GM12878 (cell line): ENCODE results near the gene TBKBP1. TPM values are rescaled to one million over a fixed set of nuclear protein-coding genes. Genes with fewer than 3 reads are reported as not detected.

Experiments
- ASH2L ChIP-seq: fragments of 300-600, 200-600 bp; sonication (generic); IDR thresholded peaks from 2 replicates; pipeline ENCODE4 v1.6.1; 2017; ENCODE audit warnings: low read depth, mild to moderate bottlenecking, borderline replicate concordance
- BACH1 ChIP-seq: fragments of 450-650 bp; IDR thresholded peaks from 2 replicates; pipeline ENCODE4 v1.6.1; 2017; ENCODE audit warnings: mild to moderate bottlenecking, borderline replicate concordance
- ESRRA ChIP-seq: IDR thresholded peaks from 2 replicates; pipeline ENCODE4 v1.6.1; 2012; ENCODE audit warnings: mild to moderate bottlenecking, low read length, improper control_type of control experiment
- GATAD2B ChIP-seq: fragments of 450-650 bp; conservative IDR thresholded peaks from 2 replicates; pipeline ENCODE4 v1.6.1; 2017; ENCODE audit warnings: low read depth, mild to moderate bottlenecking, moderate library complexity
- LARP7 ChIP-seq: fragments of 450-650 bp; IDR thresholded peaks from 2 replicates; pipeline ENCODE4 v1.6.1; 2017; ENCODE audit warnings: mild to moderate bottlenecking
- NFYB ChIP-seq: IDR thresholded peaks from 2 replicates; pipeline ENCODE4 v1.6.1; 2011; ENCODE audit warnings: low read depth, mild to moderate bottlenecking, low read length, improper control_type of control experiment, moderate library complexity; ENCODE audit not compliant: insufficient read depth
- PAX5 ChIP-seq: IDR thresholded peaks from 2 replicates; pipeline ENCODE4 v1.6.1; 2011; ENCODE audit warnings: low read depth, low read length, borderline replicate concordance
- RFX5 ChIP-seq: IDR thresholded peaks from 2 replicates; pipeline ENCODE4 v1.6.1; 2011; ENCODE audit warnings: low read depth, low read length, improper control_type of control experiment
- SIX5 ChIP-seq: IDR thresholded peaks from 2 replicates; pipeline ENCODE4 v1.6.1; 2011; ENCODE audit warnings: mild to moderate bottlenecking, low read depth, low read length, moderate library complexity; ENCODE audit not compliant: severe bottlenecking
- SMAD1 ChIP-seq: fragments of 450-650 bp; IDR thresholded peaks from 2 replicates; pipeline ENCODE4 v1.6.1; 2018; ENCODE audit warnings: mild to moderate bottlenecking, low read depth; ENCODE audit not compliant: partially characterized antibody
- SMC3 ChIP-seq: IDR thresholded peaks from 2 replicates; pipeline ENCODE4 v1.6.1; 2011; ENCODE audit warnings: low read length, improper control_type of control experiment, borderline replicate concordance
- SP1 ChIP-seq: IDR thresholded peaks from one replicate; pipeline ENCODE4 v1.6.1; 2011; ENCODE audit warnings: low read depth, low read length
- SRF ChIP-seq, 2 experiments: IDR thresholded peaks; 2 replicates each; pipeline ENCODE4 v1.6.1; 2011; ENCODE audit warnings: low read depth in 2 of 2, low read length in 2 of 2, mild to moderate bottlenecking in 1 of 2, moderate library complexity in 1 of 2
- SUPT20H ChIP-seq: IDR thresholded peaks from 2 replicates; pipeline ENCODE4 v1.6.1; 2011; ENCODE audit warnings: low read depth, mild to moderate bottlenecking, low read length, moderate library complexity, borderline replicate concordance; ENCODE audit not compliant: control insufficient read depth
- WRNIP1 ChIP-seq: IDR thresholded peaks from 2 replicates; pipeline ENCODE4 v1.6.1; 2011; ENCODE audit warnings: low read depth, low read length, improper control_type of control experiment, borderline replicate concordance
- YY1 ChIP-seq: IDR thresholded peaks from 2 replicates; pipeline ENCODE4 v1.6.1; 2011; ENCODE audit warnings: low read depth, mild to moderate bottlenecking, low read length
- ZBED1 ChIP-seq: IDR thresholded peaks from 2 replicates; pipeline ENCODE4 v1.6.1; 2016; ENCODE audit warnings: borderline replicate concordance
- ZNF217 ChIP-seq: fragments of 450-650 bp; IDR thresholded peaks from 2 replicates; pipeline ENCODE4 v1.6.1; 2017; ENCODE audit warnings: antibody characterized with exemption, mild to moderate bottlenecking
- ZNF24 ChIP-seq: fragments of 450-650 bp; IDR thresholded peaks from 2 replicates; pipeline ENCODE4 v1.6.1; 2017; ENCODE audit warnings: antibody characterized with exemption, mild to moderate bottlenecking
- ZSCAN29 ChIP-seq: fragments of 450-650 bp; IDR thresholded peaks from 2 replicates; pipeline ENCODE4 v1.6.1; 2017; ENCODE audit warnings: mild to moderate bottlenecking, moderate library complexity
- polyA plus RNA-seq, 11 experiments: library from polyadenylated mRNA; depleted of rRNA in 4 of 11; unstranded in 6 of 11; stranded (reverse) in 5 of 11; fragments of >200 nt; fragmentation: Nextera tagmentation in 4 of 11; fragmentation: Illumina TruSeq in 1 of 11; extraction: Ambion mirVana in 4 of 11; extraction: Trizol in 1 of 11; gene quantifications; 1 replicate in 1 of 11; 2 replicates in 10 of 11; pipeline versions ENCODE4 v1.2.1 to v1.2.3, GENCODE V29; 2011 to 2016; ENCODE audit warnings: inconsistent platforms in 2 of 11, missing spikeins in 2 of 11, low read depth in 1 of 11
- total RNA-seq, 4 experiments: library from RNA; depleted of rRNA in 3 of 4; stranded (reverse); fragments of >200 nt in 3 of 4; fragmentation: Illumina TruSeq in 1 of 4; extraction: Trizol in 1 of 4; gene quantifications; 2 replicates each; pipeline versions ENCODE4 v1.2.1 to v1.2.3, GENCODE V29; 2013 to 2021
- TF ChIP-seq, protein P1 (sequence below): IDR thresholded peaks from 2 replicates; pipeline ENCODE4 v1.6.1; 2012; ENCODE audit warnings: improper control_type of control experiment, low read depth, low read length; ENCODE audit not compliant: insufficient replicate concordance
- TF ChIP-seq, protein P2 (sequence below): IDR thresholded peaks from 2 replicates; pipeline ENCODE4 v1.6.1; 2011; ENCODE audit warnings: mild to moderate bottlenecking, low read depth, low read length, moderate library complexity; ENCODE audit not compliant: insufficient replicate concordance
- TF ChIP-seq, protein P3 (sequence below): fragments of 450-650 bp; IDR thresholded peaks from 2 replicates; pipeline ENCODE4 v1.6.1; 2014; ENCODE audit warnings: mild to moderate bottlenecking

TBKBP1 gene
- total and polyA plus RNA-seq, 10 of the 15 experiments (the other 5 are each of a cell fraction or from before 2014, with no cell fraction given), result 0.11 to 2.7 (median 0.74) TPM; not detected in 3

DNA sequence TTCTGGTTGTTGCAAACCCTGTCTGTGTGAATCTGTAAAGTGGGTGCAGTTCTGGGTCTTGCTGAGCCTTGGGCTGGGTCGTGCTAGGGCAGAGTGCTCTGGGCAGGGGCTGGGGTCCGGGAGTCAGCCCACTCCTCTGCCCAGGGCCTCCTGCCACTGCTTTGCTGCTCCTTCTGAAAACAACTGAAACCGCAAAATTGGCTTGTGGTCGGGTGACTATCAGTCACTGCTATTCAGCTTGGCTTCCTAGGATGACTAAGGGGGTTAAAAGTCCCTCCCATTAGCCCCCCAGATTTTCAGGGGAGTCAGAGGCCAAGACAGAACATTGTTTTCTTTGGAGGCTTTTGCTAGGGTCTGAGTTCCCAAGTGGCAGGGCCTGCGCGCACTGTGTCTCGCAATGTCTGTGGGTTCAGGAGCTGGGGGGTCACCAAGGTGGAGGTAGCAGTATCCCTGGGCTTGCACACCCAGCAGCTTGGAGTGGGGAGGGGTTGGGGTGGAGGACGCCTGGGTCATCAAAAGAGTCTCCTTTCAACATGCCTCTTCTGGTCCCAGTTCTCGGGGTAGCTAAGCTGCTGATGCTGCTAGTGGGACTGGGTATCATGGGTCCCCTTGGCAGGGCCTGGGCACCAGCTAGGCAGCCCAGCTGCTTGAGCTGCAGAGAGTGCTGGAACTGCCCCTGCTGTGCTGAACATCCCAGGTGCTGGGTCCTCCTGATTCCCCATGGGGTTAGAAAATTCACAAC is 25.6 kb downstream of the TBKBP1 start (continued):
- TF ChIP-seq, protein P1, sequence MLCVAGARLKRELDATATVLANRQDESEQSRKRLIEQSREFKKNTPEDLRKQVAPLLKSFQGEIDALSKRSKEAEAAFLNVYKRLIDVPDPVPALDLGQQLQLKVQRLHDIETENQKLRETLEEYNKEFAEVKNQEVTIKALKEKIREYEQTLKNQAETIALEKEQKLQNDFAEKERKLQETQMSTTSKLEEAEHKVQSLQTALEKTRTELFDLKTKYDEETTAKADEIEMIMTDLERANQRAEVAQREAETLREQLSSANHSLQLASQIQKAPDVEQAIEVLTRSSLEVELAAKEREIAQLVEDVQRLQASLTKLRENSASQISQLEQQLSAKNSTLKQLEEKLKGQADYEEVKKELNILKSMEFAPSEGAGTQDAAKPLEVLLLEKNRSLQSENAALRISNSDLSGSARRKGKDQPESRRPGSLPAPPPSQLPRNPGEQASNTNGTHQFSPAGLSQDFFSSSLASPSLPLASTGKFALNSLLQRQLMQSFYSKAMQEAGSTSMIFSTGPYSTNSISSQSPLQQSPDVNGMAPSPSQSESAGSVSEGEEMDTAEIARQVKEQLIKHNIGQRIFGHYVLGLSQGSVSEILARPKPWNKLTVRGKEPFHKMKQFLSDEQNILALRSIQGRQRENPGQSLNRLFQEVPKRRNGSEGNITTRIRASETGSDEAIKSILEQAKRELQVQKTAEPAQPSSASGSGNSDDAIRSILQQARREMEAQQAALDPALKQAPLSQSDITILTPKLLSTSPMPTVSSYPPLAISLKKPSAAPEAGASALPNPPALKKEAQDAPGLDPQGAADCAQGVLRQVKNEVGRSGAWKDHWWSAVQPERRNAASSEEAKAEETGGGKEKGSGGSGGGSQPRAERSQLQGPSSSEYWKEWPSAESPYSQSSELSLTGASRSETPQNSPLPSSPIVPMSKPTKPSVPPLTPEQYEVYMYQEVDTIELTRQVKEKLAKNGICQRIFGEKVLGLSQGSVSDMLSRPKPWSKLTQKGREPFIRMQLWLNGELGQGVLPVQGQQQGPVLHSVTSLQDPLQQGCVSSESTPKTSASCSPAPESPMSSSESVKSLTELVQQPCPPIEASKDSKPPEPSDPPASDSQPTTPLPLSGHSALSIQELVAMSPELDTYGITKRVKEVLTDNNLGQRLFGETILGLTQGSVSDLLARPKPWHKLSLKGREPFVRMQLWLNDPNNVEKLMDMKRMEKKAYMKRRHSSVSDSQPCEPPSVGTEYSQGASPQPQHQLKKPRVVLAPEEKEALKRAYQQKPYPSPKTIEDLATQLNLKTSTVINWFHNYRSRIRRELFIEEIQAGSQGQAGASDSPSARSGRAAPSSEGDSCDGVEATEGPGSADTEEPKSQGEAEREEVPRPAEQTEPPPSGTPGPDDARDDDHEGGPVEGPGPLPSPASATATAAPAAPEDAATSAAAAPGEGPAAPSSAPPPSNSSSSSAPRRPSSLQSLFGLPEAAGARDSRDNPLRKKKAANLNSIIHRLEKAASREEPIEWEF, result no peak
- TF ChIP-seq SP1 (no peak), SUPT20H (no peak), SIX5 (no peak), SMAD1 (no peak), ZNF217 (0 out of 2 replicates have a peak, but pooled peaks have one; percentile 32), WRNIP1 (no peak), ZBED1 (no peak), LARP7 (peak; percentile 33; the same call in 1 of the 2 replicates), RFX5 (no peak), PAX5 (no peak), NFYB (no peak), SRF (IDR thresholded peaks at IDR 0.05; ENCODE audit: low read depth in 2 of 2, low read length in 2 of 2) (no peak), ZSCAN29 (no peak), ASH2L (no peak), GATAD2B (peak; percentile 77), ESRRA (no peak), ZNF24 (no peak), SMC3 (no peak), YY1 (no peak), BACH1 (no peak)
- TF ChIP-seq, protein P2, sequence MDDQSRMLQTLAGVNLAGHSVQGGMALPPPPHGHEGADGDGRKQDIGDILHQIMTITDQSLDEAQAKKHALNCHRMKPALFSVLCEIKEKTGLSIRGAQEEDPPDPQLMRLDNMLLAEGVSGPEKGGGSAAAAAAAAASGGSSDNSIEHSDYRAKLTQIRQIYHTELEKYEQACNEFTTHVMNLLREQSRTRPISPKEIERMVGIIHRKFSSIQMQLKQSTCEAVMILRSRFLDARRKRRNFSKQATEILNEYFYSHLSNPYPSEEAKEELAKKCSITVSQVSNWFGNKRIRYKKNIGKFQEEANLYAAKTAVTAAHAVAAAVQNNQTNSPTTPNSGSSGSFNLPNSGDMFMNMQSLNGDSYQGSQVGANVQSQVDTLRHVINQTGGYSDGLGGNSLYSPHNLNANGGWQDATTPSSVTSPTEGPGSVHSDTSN, result peak; percentile 24
- TF ChIP-seq, protein P3, sequence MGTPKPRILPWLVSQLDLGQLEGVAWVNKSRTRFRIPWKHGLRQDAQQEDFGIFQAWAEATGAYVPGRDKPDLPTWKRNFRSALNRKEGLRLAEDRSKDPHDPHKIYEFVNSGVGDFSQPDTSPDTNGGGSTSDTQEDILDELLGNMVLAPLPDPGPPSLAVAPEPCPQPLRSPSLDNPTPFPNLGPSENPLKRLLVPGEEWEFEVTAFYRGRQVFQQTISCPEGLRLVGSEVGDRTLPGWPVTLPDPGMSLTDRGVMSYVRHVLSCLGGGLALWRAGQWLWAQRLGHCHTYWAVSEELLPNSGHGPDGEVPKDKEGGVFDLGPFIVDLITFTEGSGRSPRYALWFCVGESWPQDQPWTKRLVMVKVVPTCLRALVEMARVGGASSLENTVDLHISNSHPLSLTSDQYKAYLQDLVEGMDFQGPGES, result no peak
